LNCaP clone FGC (cell line): ENCODE measurements around the gene CPED1.

Experiments used
- DNase-seq: peaks from one replicate; pipeline ENCODE4 v3.0.0-alpha.2; 2011; ENCODE audit warnings: low read depth
- H3K4me3 ChIP-seq: 2 replicates; pipeline ENCODE4 v1.5.1; 2011; ENCODE audit warnings: mild to moderate bottlenecking, low read depth, low read length, control low read depth
- CTCF ChIP-seq: IDR thresholded peaks from 2 replicates; pipeline ENCODE4 v1.5.1; 2012; ENCODE audit warnings: mild to moderate bottlenecking; ENCODE audit not compliant: control insufficient read depth, insufficient read depth; ENCODE audit errors: extremely low read depth

CPED1 gene

GRCh38 chr7:121186746-121187145 is 198.2 kb downstream of the CPED1 start:
- H3K4me3 ChIP-seq, result no peak overlapping the region
- no peak for DNase-seq
- TF ChIP-seq CTCF, result no peak

GRCh38 chr7:121187222-121187621 is 198.7 kb downstream of the CPED1 start:
- TF ChIP-seq CTCF, result no peak
- DNase-seq, result no peak
- no peak overlapping the region for H3K4me3 ChIP-seq

- TF ChIP-seq CTCF, result no peak
- no peak for DNase-seq
- H3K4me3 ChIP-seq, result no peak overlapping the region
Observed at GRCh38 chr7:121187676-121188075, 199.2 kb downstream of the CPED1 start.

GRCh38 chr7:121192834-121193233 is 204.3 kb downstream of the CPED1 start:
- H3K4me3 ChIP-seq, result no peak overlapping the region

GRCh38 chr7:121195010-121195409 is 206.5 kb downstream of the CPED1 start:
- H3K4me3 ChIP-seq, result no peak overlapping the region
- TF ChIP-seq CTCF, result no peak
- no peak for DNase-seq

More at GRCh38 chr7:121192834-121193233, 204.3 kb downstream of the CPED1 start:
- no peak for DNase-seq
- TF ChIP-seq CTCF, result no peak

- no peak overlapping the region for H3K4me3 ChIP-seq
- TF ChIP-seq CTCF, result no peak
- no peak for DNase-seq
Observed at GRCh38 chr7:121195874-121196273, 207.4 kb downstream of the CPED1 start.

GRCh38 chr7:121196286-121196685 is 207.8 kb downstream of the CPED1 start:
- no peak for DNase-seq
- no peak for TF ChIP-seq CTCF
- H3K4me3 ChIP-seq, result no peak overlapping the region
